Activated CD4-positive, alpha-beta T cell treated with anti-CD3 and anti-CD28 coated beads, Interleukin-2, Interleukin-4, amounts not matched to agents 100 ng/mL and 50 ng/mL, durations not matched to agents 16 hours and 8 hours (primary cell): ENCODE measurements around the gene MRPL21.
"Not testable (repeated sequence)": the region's sequence is repeated elsewhere in the genome, so short reads cannot be mapped to it uniquely, and the experiment has no call there.

ENCODE experiments used
- DNase-seq: peaks from one replicate; pipeline ENCODE4 v3.0.0-alpha.2; 2020; ENCODE audit warnings: low spot score

The MRPL21 gene

GRCh38 chr11:68867066-68867465 lies 36.6 kb downstream of the MRPL21 start:
- DNase-seq: no peak

- no peak for DNase-seq
Measured at GRCh38 chr11:68865241-68865640, 38.4 kb downstream of the MRPL21 start.

GRCh38 chr11:68863553-68864265 lies 39.9 kb downstream of the MRPL21 start:
- DNase-seq: no peak

- no peak for DNase-seq
Measured at GRCh38 chr11:68862421-68862820, 41.2 kb downstream of the MRPL21 start.

GRCh38 chr11:68859123-68859522 lies 44.5 kb downstream of the MRPL21 start:
- DNase-seq: no peak

GRCh38 chr11:68857037-68857586 lies 46.5 kb downstream of the MRPL21 start:
- no peak for DNase-seq

GRCh38 chr11:68856425-68857030 lies 47.1 kb downstream of the MRPL21 start:
- not testable (repeated sequence) for DNase-seq

- DNase-seq: no peak
Measured at GRCh38 chr11:68855205-68855981, 48.2 kb downstream of the MRPL21 start.

GRCh38 chr11:68854273-68854958 lies 49.2 kb downstream of the MRPL21 start:
- no peak for DNase-seq

- DNase-seq: no peak
Measured at GRCh38 chr11:68852628-68853027, 51.0 kb downstream of the MRPL21 start.

GRCh38 chr11:68848429-68848828 lies 55.2 kb downstream of the MRPL21 start:
- DNase-seq: no peak

GRCh38 chr11:68847395-68847794 lies 56.2 kb downstream of the MRPL21 start:
- DNase-seq: no peak

- DNase-seq: no peak
Measured at GRCh38 chr11:68845351-68846002, 58.2 kb downstream of the MRPL21 start.

GRCh38 chr11:68844801-68845200 lies 58.8 kb downstream of the MRPL21 start:
- DNase-seq: no peak

GRCh38 chr11:68844376-68844775 lies 59.3 kb downstream of the MRPL21 start:
- DNase-seq: no peak

- DNase-seq: peak; percentile 80
Measured at GRCh38 chr11:68843703-68844312, 59.8 kb downstream of the MRPL21 start.

- DNase-seq: peak; percentile 41
Measured at GRCh38 chr11:68843052-68843561, 60.5 kb downstream of the MRPL21 start.

GRCh38 chr11:68842427-68843051 lies 61.1 kb downstream of the MRPL21 start:
- DNase-seq: no peak

- peak; percentile 72 for DNase-seq
Measured at GRCh38 chr11:68841718-68842426, 61.8 kb downstream of the MRPL21 start, which contains the start of gene CPT1A. TSS of gene CPT1A (minus strand) at chr11:68841916. CDS start at chr11:68815474, 26,442 bp downstream.
